ENCODE data around the gene ITSN1.

GRCh38 chr21:33619726-33620125, 22.6 kb upstream of the ITSN1 start:
- TF ChIP-seq CTCF (IDR thresholded peaks at IDR 0.05) (no peak), POLR2A (IDR thresholded peaks at IDR 0.05) (no peak)
